Neutrophil (primary cell): ENCODE results near the gene SPRR3.

Experiments used
- H3K27ac ChIP-seq: fragments of 200-600 bp; sonication (generic); 2 replicates; pipeline ENCODE4 v1.5.1; 2016; ENCODE audit warnings: mild to moderate bottlenecking, moderate library complexity
- H3K27me3 ChIP-seq: fragments of 200-600 bp; sonication (generic); 2 replicates; pipeline ENCODE4 v1.6.0; 2016; ENCODE audit warnings: mild to moderate bottlenecking
- H3K36me3 ChIP-seq: fragments of 200-600 bp; sonication (generic); 2 replicates; pipeline ENCODE4 v1.5.1; 2017
- H3K4me1 ChIP-seq, 2 experiments: fragments of 200-600 bp in 1 of 2; sonication (generic) in 1 of 2; 1 replicate in 1 of 2; 2 replicates in 1 of 2; pipeline versions ENCODE4 v1.5.1 to v1.6.1; 2013 to 2016; ENCODE audit warnings: low read depth in 1 of 2, low read length in 1 of 2, mild to moderate bottlenecking in 1 of 2, moderate library complexity in 1 of 2; ENCODE audit not compliant: control insufficient read depth in 1 of 2, insufficient read depth in 1 of 2
- H3K4me3 ChIP-seq, 2 experiments: fragments of 200-600 bp in 1 of 2; sonication (generic) in 1 of 2; 1 replicate in 1 of 2; 2 replicates in 1 of 2; pipeline ENCODE4 v1.5.1; 2013 to 2016; ENCODE audit warnings: low read depth in 1 of 2, low read length in 1 of 2, mild to moderate bottlenecking in 1 of 2, moderate library complexity in 1 of 2
- H3K9me3 ChIP-seq: fragments of 200-600 bp; sonication (generic); 2 replicates; pipeline ENCODE4 v1.5.1; 2016
- CTCF ChIP-seq: fragments of 200-600 bp; sonication (generic); IDR thresholded peaks from 2 replicates; pipeline ENCODE4 v1.5.1; 2016; ENCODE audit warnings: antibody characterized with exemption

Gene SPRR3

GRCh38 chr1:152959801-152960451, 41.6 kb upstream of the SPRR3 start:
- no peaks in the 10 kb centered on the region for H3K36me3 ChIP-seq
- no peak overlapping the region for H3K4me3 ChIP-seq
- peaks cover 3% of the 10 kb centered on the region for H3K27me3 ChIP-seq
- no peak for TF ChIP-seq CTCF
- H3K9me3 ChIP-seq: no peaks in the 10 kb centered on the region
- no peak overlapping the region for H3K27ac ChIP-seq
- no peaks in the 10 kb centered on the region for H3K4me1 ChIP-seq

- TF ChIP-seq CTCF: no peak
- no peak overlapping the region for H3K4me3 ChIP-seq
- no peaks in the 10 kb centered on the region for H3K36me3 ChIP-seq
- peaks cover 4% of the 10 kb centered on the region for H3K27me3 ChIP-seq
- no peak overlapping the region for H3K27ac ChIP-seq
- no peaks in the 10 kb centered on the region for H3K9me3 ChIP-seq
- no peaks in the 10 kb centered on the region for H3K4me1 ChIP-seq
These were observed 41.0 kb upstream of the SPRR3 start for GRCh38 chr1:152960452-152961044.

GRCh38 chr1:152961226-152961891, 40.2 kb upstream of the SPRR3 start:
- H3K36me3 ChIP-seq: no peaks in the 10 kb centered on the region
- H3K27me3 ChIP-seq: peaks cover 12% of the 10 kb centered on the region
- no peaks in the 10 kb centered on the region for H3K9me3 ChIP-seq
- H3K4me3 ChIP-seq: no peak overlapping the region
- H3K27ac ChIP-seq: no peak overlapping the region
- H3K4me1 ChIP-seq: no peaks in the 10 kb centered on the region
- TF ChIP-seq CTCF: no peak

GRCh38 chr1:152962876-152963415, 38.6 kb upstream of the SPRR3 start:
- no peaks in the 10 kb centered on the region for H3K9me3 ChIP-seq
- H3K36me3 ChIP-seq: no peaks in the 10 kb centered on the region
- H3K4me1 ChIP-seq: no peaks in the 10 kb centered on the region
- peaks cover 24% of the 10 kb centered on the region for H3K27me3 ChIP-seq
- no peak for TF ChIP-seq CTCF
- no peak overlapping the region for H3K27ac ChIP-seq
- H3K4me3 ChIP-seq: no peak overlapping the region

GRCh38 chr1:152964536-152964935, 37.0 kb upstream of the SPRR3 start:
- no peak overlapping the region for H3K27ac ChIP-seq
- peaks cover 24% of the 10 kb centered on the region for H3K27me3 ChIP-seq
- H3K36me3 ChIP-seq: no peaks in the 10 kb centered on the region
- TF ChIP-seq CTCF: no peak
- no peak overlapping the region for H3K4me3 ChIP-seq
- H3K4me1 ChIP-seq: no peaks in the 10 kb centered on the region
- no peaks in the 10 kb centered on the region for H3K9me3 ChIP-seq
